Left cardiac atrium (tissue), 4 donors: ENCODE results near the gene TIAM1. TPM values are rescaled to one million over a fixed set of nuclear protein-coding genes. Genes with fewer than 3 reads are reported as not detected.

Experiments used
- ATAC-seq, 2 donors: fragments of 200-7000 bp; cut with Tn5 transposase; one replicate each; pipeline ENCODE4 v1.9.1; 2020; ENCODE audit warnings: mild to moderate bottlenecking in 2 of 2, moderate library complexity in 2 of 2
- DNase-seq: peaks from one replicate; pipeline ENCODE4 v3.0.0-alpha.2; 2020
- intact Hi-C, 2 donors: fragments of 100-400 bp; cut with DNase I; formaldehyde crosslinking; loops; one replicate each; pipeline versions ENCODE4 v1.14.1 to v1.15.1; 2022 to 2023
- total RNA-seq, 2 donors: library from RNA; stranded (reverse); fragmentation: NEBNext Ultra II Directional; extraction: Animal tissue kit (Norgen Biotek cat#: 25700); gene quantifications; one replicate each; pipeline ENCODE4 v1.2.1, GENCODE V29; 2021
- donor health status: DM: no; HTN: yes; CAD: no.
- donor health status: DM: no; HTN: yes; CAD: no; lungs with severe emphysema.
- donor health status: DM: yes; HTN: yes; CAD: no.
- donor health status: Dilated cardiomyopathy.

The TIAM1 gene
- total RNA-seq, 2 donors from 2014 or later = 5.0 to 6.7 TPM

DNA sequence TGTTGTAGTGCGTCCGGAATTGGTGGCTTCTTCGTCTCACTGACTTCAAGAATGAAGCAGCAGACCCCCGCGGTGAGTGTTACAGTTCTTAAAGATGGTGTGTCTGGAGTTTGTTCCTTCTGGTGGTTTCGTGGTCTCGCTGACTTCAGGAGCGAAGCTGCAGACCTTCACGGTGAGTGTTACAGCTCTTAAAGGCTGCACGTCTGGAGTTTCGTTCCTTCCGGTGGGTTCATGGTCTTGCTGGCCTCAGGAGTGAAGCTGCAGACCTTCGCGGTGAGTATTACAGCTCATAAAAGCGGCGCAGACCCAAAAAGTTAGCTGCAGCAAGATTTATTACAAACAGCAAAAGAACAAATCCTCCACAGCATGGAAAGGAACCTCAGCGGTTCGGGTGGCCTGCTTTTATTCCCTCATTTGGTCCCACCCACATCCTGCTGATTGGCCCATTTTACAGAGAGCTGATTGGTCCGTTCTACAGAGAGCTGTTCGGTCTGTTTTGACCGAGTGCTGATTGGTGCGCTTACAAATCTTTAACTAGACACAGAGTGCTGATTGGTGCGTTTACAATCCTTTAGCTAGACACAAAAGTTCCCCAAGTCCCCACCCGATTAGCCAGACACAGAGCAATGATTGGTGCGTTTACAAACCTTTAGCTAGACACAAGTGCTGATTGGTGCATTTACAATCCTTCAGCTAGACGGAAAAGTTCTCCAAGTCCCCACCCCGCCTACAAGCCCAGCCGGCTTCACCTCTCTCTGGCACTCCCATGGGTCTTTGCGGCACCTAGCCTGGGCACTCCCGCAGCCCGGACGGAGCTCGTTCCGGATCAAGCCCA lies 256.2 kb downstream of the TIAM1 start:
- intact Hi-C loops = loop anchor here in 1 of 2 donors (5.0 kb wide), 3 partner anchors 256 to 746 kb away; partner anchors contain the start of gene KRTAP15-1
- DNase-seq (no peak), ATAC-seq (no peak)

DNA sequence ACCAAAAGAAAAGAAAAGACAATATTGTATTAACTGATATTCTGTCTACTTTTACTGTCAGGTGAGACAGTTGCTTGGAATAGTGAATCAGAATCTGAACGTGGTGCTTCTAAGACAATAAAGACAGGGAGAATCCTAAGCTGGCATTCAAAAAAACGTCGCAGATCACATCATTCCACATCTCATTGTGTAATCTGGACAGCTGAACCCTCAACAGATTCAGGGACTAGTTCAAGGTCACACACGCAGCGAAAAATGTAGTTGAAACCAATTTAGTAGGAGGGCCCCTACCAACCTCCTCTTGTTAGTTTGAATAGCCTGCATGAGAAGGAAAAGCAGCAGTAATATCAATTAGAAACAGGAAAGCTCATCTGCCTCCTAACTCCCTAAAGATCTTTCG lies 259.4 kb downstream of the TIAM1 start:
- ATAC-seq (no peak), DNase-seq (no peak)
- intact Hi-C loops = loop anchor here (5.0 kb wide), 3 partner anchors 252 to 742 kb away; partner anchors contain the start of gene KRTAP15-1 (in 1 of the 2)

DNA sequence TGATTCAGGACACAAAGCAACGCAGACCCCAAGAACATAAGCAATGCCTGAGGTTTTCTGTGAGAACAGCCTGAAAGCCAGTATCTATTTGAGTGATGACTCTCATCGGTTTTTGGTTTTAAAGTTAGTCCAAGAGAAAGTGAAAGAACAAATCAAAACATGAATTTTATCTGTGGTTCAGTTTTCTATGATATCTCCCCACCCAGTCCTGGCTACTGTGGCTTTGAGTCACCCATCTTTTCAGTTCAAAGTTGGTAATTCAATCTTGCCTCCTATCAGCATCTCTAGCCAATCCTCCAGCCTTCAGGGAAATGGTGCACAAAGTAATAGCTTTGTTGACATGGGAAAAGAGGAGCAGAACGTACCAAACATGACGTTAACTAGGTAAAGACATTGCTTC lies 265.3 kb downstream of the TIAM1 start:
- DNase-seq (no peak), ATAC-seq (no peak)
- intact Hi-C loops = no loop called here

DNA sequence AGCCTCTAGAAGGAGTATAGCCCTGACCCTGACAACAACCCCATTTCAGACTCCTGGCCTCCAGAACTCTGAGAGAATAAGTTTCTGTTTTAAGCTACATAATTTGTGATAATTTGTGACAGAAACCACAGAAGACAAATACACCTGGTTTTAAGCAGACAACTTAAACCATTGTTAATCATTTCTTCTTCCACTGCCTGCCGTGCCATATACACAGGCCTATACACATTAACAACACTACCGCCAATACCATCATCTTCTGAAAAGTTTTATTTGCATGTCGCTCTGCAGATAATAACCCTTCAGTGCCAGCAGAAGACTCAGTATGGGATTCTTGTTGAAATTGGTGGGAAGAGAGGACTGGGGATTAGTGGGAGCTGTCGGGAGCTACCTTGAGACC lies 265.8 kb downstream of the TIAM1 start:
- intact Hi-C loops = no loop called here
- ATAC-seq = no peak
- no peak for DNase-seq

DNA sequence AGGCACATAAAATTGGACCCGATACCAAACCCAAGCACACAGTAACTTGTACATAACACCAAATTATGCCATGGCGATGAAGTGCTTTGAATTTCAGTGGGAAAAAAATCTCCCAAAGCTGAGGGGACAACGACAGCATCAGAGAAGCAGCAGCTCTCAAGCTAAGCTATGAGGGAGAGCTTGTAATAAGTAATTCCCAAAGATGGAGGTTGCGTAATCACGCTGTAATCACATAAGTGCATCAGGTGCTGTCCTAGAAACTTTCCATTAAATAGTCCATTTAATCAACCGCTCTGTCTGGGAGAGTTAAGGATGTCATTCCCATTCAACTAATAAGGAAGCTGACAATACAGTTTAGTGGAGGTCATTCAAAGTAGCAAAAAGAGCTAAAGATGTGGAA lies 268.2 kb downstream of the TIAM1 start:
- ATAC-seq (no peak), DNase-seq (no peak)
- intact Hi-C loops = no loop called here

DNA sequence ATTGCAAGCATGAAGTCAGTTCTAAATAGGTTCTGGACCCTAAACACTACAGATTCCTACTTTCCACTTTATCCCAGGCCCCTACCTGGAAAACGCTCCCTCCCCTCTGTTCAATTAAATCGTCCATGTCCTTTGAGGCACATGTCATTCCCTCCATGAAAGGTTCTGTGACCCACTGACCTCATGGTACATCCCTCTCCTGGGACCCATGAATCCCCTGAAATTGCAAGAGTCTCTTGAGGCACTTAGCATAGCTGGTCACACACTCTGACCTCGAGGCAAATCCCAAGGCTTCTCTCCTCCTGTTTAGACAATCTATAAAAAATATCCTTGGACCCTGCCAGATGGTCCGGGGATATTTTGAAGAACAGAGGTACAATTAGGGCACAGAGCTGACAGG lies 271.5 kb downstream of the TIAM1 start:
- ATAC-seq = no peak
- intact Hi-C loops = no loop called here
- no peak for DNase-seq
